Fibroblast of lung (primary cell): ENCODE measurements around the gene SRRM2. TPM values are rescaled to one million over a fixed set of nuclear protein-coding genes. Genes with fewer than 3 reads are reported as not detected.
A peak's percentile ranks its signal among the peaks of the same experiment; 100 is the strongest.

Source experiments
- DNase-seq, 2 donors: peaks; one replicate each; pipeline versions ENCODE4 v3.0.0 to v3.0.0-alpha.2; 2010; ENCODE audit warnings: low read depth in 2 of 2
- H2AFZ ChIP-seq: 2 replicates; pipeline ENCODE4 v1.5.1; 2012; ENCODE audit warnings: low read length, control low read depth, inconsistent platforms
- H3K27ac ChIP-seq: 2 replicates; pipeline ENCODE4 v1.5.1; 2011; ENCODE audit warnings: low read length, control low read depth; ENCODE audit not compliant: insufficient read depth
- H3K27me3 ChIP-seq: 2 replicates; pipeline ENCODE4 v1.5.1; 2011; ENCODE audit warnings: mild to moderate bottlenecking, low read length; ENCODE audit not compliant: control insufficient read depth, insufficient read depth
- H3K36me3 ChIP-seq: 2 replicates; pipeline ENCODE4 v1.5.1; 2011; ENCODE audit warnings: low read length; ENCODE audit not compliant: control insufficient read depth, insufficient read depth
- H3K4me1 ChIP-seq: 2 replicates; pipeline ENCODE4 v1.5.1; 2011; ENCODE audit warnings: low read length; ENCODE audit not compliant: control insufficient read depth, insufficient read depth; ENCODE audit errors: extremely low read depth
- H3K4me2 ChIP-seq: 2 replicates; pipeline ENCODE4 v1.5.1; 2011; ENCODE audit warnings: low read length, control low read depth; ENCODE audit not compliant: insufficient read depth; ENCODE audit errors: extremely low read depth
- H3K4me3 ChIP-seq, 4 experiments: fragments of 200-600 bp in 1 of 4; sonication (generic) in 1 of 4; replicated peaks in 1 of 4; 2 replicates each; pipeline ENCODE4 v1.5.1; 2011 to 2016; ENCODE audit warnings: low read length in 4 of 4, low read depth in 3 of 4, mild to moderate bottlenecking in 3 of 4, control low read depth in 2 of 4, inconsistent platforms in 1 of 4, mixed read lengths in 1 of 4; ENCODE audit not compliant: insufficient read depth in 1 of 4; ENCODE audit errors: control extremely low read depth in 1 of 4
- H3K79me2 ChIP-seq: 2 replicates; pipeline ENCODE4 v1.5.1; 2012; ENCODE audit warnings: mild to moderate bottlenecking, low read length, inconsistent platforms; ENCODE audit not compliant: control insufficient read depth, insufficient read depth
- H3K9ac ChIP-seq: 2 replicates; pipeline ENCODE4 v1.5.1; 2011; ENCODE audit warnings: mild to moderate bottlenecking, low read length, control low read depth; ENCODE audit not compliant: insufficient read depth
- H3K9me3 ChIP-seq: 2 replicates; pipeline ENCODE4 v1.5.1; 2012; ENCODE audit warnings: low read depth, low read length; ENCODE audit not compliant: control insufficient read depth, insufficient read depth
- H4K20me1 ChIP-seq: 2 replicates; pipeline ENCODE4 v1.5.1; 2011; ENCODE audit warnings: low read length; ENCODE audit not compliant: control insufficient read depth, insufficient read depth; ENCODE audit errors: extremely low read depth
- CTCF ChIP-seq, 2 donors: IDR thresholded peaks in 1 of 2; conservative IDR thresholded peaks in 1 of 2; 1 replicate in 1 of 2; 2 replicates in 1 of 2; pipeline ENCODE4 v1.5.1; 2011 to 2012; ENCODE audit warnings: low read length in 2 of 2, control low read depth in 1 of 2, inconsistent platforms in 1 of 2, low read depth in 1 of 2, mild to moderate bottlenecking in 1 of 2
- EZH2 ChIP-seq: IDR thresholded peaks from 2 replicates; pipeline ENCODE4 v1.5.1; 2012; ENCODE audit warnings: low read length, control low read depth, mild to moderate bottlenecking; ENCODE audit errors: missing control alignments
- polyA plus RNA-seq, 2 donors: library from polyadenylated mRNA; depleted of rRNA in 1 of 2; stranded (reverse) in 1 of 2; unstranded in 1 of 2; fragments of >200 nt; gene quantifications; 2 replicates each; pipeline ENCODE4 v1.2.1, GENCODE V29; 2011 to 2012; ENCODE audit warnings: missing spikeins in 1 of 2
- total RNA-seq: library from RNA; depleted of rRNA; stranded (reverse); fragments of >200 nt; gene quantifications from 2 replicates; pipeline ENCODE4 v1.2.1, GENCODE V29; 2014

Gene SRRM2
- total and polyA plus RNA-seq, 2 donors (not counting 1 experiment from before 2014, with no cell fraction given), result 55.2 to 74.3 TPM

GRCh38 chr16:2771496-2772402 is 19.3 kb downstream of the SRRM2 start:
- Histone ChIP-seq H3K4me3 (no peak overlapping the region), H4K20me1 (peaks cover 6% of the 10 kb centered on the region), H2AFZ (no peak overlapping the region), H3K79me2 (peaks cover 57% of the 10 kb centered on the region), H3K9ac (no peak overlapping the region), H3K4me2 (no peak overlapping the region), H3K27ac (no peak overlapping the region), H3K36me3 (peaks cover 41% of the 10 kb centered on the region), H3K27me3 (no peaks in the 10 kb centered on the region), H3K9me3 (no peaks in the 10 kb centered on the region), H3K4me1 (peaks cover 7% of the 10 kb centered on the region)
- TF ChIP-seq CTCF (conservative IDR thresholded peaks at IDR 0.05 in 1 of 2, IDR thresholded peaks at IDR 0.05 in 1 of 2; ENCODE audit: low read depth in 1 of 2, low read length in 2 of 2) (no peak), EZH2 (no peak)
- DNase-seq, result no peak

GRCh38 chr16:2773188-2773968 is 20.9 kb downstream of the SRRM2 start:
- no peak overlapping the region for H3K4me3 ChIP-seq
- H3K27ac ChIP-seq, result peak overlapping the region; percentile 20
- TF ChIP-seq CTCF (conservative IDR thresholded peaks at IDR 0.05 in 1 of 2, IDR thresholded peaks at IDR 0.05 in 1 of 2; ENCODE audit: low read depth in 1 of 2, low read length in 2 of 2) (no peak), EZH2 (no peak)
- H3K79me2 ChIP-seq, result peaks cover 56% of the 10 kb centered on the region
- peaks cover 7% of the 10 kb centered on the region for H3K4me1 ChIP-seq
- no peaks in the 10 kb centered on the region for H3K27me3 ChIP-seq
- H4K20me1 ChIP-seq, result peaks cover 2% of the 10 kb centered on the region
- H2AFZ ChIP-seq, result no peak overlapping the region
- no peak overlapping the region for H3K4me2 ChIP-seq
- peaks cover 28% of the 10 kb centered on the region for H3K36me3 ChIP-seq
- no peak overlapping the region for H3K9ac ChIP-seq
- H3K9me3 ChIP-seq, result no peaks in the 10 kb centered on the region
- peak; percentile 14 to 41 for DNase-seq
